Measurements from ENCODE around the gene DNAL4. TPM values are rescaled to one million over a fixed set of nuclear protein-coding genes. Genes with fewer than 3 reads are reported as not detected.
A peak's percentile ranks its signal among the peaks of the same experiment; 100 is the strongest.

DNAL4 gene
- total RNA-seq, 1 experiment from 2014 or later: 8.3 TPM

DNA sequence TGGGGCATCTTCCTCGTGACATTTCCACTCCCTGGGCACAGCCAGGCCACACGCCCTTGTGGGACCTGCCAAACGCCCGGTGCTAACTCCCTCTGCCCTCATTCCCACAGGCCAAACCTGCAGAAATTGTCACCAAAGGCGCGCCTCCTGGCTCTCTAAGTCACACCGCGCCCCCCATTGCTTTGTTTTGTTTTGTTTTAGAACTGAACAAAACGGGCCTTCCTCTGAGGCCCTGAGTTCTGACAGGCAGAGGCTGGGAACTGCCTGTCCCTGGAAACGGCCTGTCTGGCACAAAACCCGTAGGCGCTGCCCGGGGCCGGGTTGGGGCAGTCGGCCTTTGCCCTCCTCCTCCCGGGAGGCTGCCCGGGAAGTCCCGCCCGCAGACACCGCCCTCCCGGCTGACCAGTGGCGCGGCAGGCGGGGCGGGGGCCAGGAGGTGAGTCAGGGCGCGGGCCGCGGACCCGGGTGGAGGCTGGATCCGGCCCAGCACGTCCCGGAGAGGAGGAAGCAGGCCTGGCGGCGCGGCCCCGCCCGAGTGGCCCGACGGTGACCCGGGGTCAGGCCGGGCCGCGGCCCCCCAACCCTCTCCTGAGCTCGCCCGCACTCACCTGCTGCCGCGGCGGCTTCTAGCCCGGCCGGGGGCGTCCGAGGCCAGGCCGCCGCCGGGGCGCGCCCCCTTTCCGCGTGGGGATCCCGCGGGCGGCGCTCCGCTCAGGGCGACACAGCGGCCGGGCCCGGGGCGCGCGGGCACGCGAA, 38.6 kb downstream of the DNAL4 start:
- no peak overlapping the region for H3K18ac ChIP-seq (ENCODE audit: insufficient read length, low read depth, low read length)
- no peak overlapping the region for H3K27ac ChIP-seq (ENCODE audit: insufficient read length, low read depth, low read length)
- H3T11ph ChIP-seq (ENCODE audit: low read length): no peak overlapping the region
- H4K5ac ChIP-seq (ENCODE audit: insufficient read length, low read depth, low read length): no peak overlapping the region
- TF ChIP-seq, protein P1, sequence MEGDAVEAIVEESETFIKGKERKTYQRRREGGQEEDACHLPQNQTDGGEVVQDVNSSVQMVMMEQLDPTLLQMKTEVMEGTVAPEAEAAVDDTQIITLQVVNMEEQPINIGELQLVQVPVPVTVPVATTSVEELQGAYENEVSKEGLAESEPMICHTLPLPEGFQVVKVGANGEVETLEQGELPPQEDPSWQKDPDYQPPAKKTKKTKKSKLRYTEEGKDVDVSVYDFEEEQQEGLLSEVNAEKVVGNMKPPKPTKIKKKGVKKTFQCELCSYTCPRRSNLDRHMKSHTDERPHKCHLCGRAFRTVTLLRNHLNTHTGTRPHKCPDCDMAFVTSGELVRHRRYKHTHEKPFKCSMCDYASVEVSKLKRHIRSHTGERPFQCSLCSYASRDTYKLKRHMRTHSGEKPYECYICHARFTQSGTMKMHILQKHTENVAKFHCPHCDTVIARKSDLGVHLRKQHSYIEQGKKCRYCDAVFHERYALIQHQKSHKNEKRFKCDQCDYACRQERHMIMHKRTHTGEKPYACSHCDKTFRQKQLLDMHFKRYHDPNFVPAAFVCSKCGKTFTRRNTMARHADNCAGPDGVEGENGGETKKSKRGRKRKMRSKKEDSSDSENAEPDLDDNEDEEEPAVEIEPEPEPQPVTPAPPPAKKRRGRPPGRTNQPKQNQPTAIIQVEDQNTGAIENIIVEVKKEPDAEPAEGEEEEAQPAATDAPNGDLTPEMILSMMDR (conservative IDR thresholded peaks at IDR 0.05): no peak
- no peaks in the 10 kb centered on the region for H3K9me3 ChIP-seq (ENCODE audit: control insufficient read depth, low read depth, low read length)
- peaks cover 5% of the 10 kb centered on the region for H3K27me3 Mint-ChIP-seq (ENCODE audit: low read depth)
- no peak overlapping the region for H3K23ac ChIP-seq (ENCODE audit: insufficient read length, low read depth, low read length)
- peak overlapping the region in 2 of 3 experiments; percentile 37 to 50; a peak in 2 of 7 replicates for H3K27ac Mint-ChIP-seq
- no peaks in the 10 kb centered on the region for H3K9me3 Mint-ChIP-seq
- peaks cover 26 to 28% of the 10 kb centered on the region in 2 experiments for H3K4me1 Mint-ChIP-seq
- DNase-seq: peak; percentile 64
- H2BK12ac ChIP-seq (ENCODE audit: insufficient read length, low read depth, low read length): no peak overlapping the region
- H3K36me3 Mint-ChIP-seq (ENCODE audit: insufficient read depth in 1 of 3, low read depth in 3 of 3): peaks cover 0 to 5% (median 1%) of the 10 kb centered on the region in 3 experiments; a peak in 3 of 7 replicates
- peak overlapping the region; percentile 57 for H3K4me2 ChIP-seq (ENCODE audit: insufficient read depth, insufficient read length, low read length)
- H3K4me3 Mint-ChIP-seq: peak overlapping the region; percentile 61 to 83
- WGBS (ENCODE audit: extremely low coverage, insufficient read length, low lambda C conversion rate): no CpG with 5 or more reads among the region's 74 CpGs
- no peaks in the 10 kb centered on the region for H3K79me1 ChIP-seq (ENCODE audit: insufficient read depth, low read depth, low read length, poor library complexity, severe bottlenecking)
- H3K4me1 ChIP-seq (ENCODE audit: insufficient read depth, low read length): peaks cover 5% of the 10 kb centered on the region; the same call in 1 of the 2 replicates
- peaks cover 9% of the 10 kb centered on the region for H3K23me2 ChIP-seq (ENCODE audit: insufficient read length, low read depth, low read length, poor library complexity, severe bottlenecking)
- no peak overlapping the region for H2AFZ ChIP-seq (ENCODE audit: low read length)
- H2BK5ac ChIP-seq (ENCODE audit: insufficient read length, low read length): no peak overlapping the region
- H4K91ac ChIP-seq (ENCODE audit: insufficient read length, low read depth, low read length): no peak overlapping the region
- H2BK15ac ChIP-seq (ENCODE audit: low read depth, low read length): no peak overlapping the region
- no peak overlapping the region for H2BK120ac ChIP-seq (ENCODE audit: low read depth, low read length, poor library complexity, severe bottlenecking)
- no peak overlapping the region for H3K9ac ChIP-seq (ENCODE audit: extremely low read depth, insufficient read length, low read length)
- H3K4ac ChIP-seq (ENCODE audit: low read depth, low read length): no peak overlapping the region
- H2BK20ac ChIP-seq (ENCODE audit: low read depth, low read length, poor library complexity, severe bottlenecking): no peak overlapping the region
- H4K8ac ChIP-seq (replicated peaks; ENCODE audit: insufficient read length, low read depth, low read length): no peak overlapping the region
- H3K27me3 ChIP-seq (ENCODE audit: insufficient read depth, low read length): no peaks in the 10 kb centered on the region; the same call in 1 of the 2 replicates
- H4K20me1 ChIP-seq (ENCODE audit: control insufficient read depth, insufficient read depth, insufficient read length): no peaks in the 10 kb centered on the region
- H2AK5ac ChIP-seq (ENCODE audit: insufficient read length, low read length): no peak overlapping the region
- no peaks in the 10 kb centered on the region for H3K79me2 ChIP-seq (ENCODE audit: insufficient read depth, low read length)
- no peak overlapping the region for H3K56ac ChIP-seq (ENCODE audit: insufficient read length, low read depth, low read length)
- no peak overlapping the region for H3K14ac ChIP-seq (ENCODE audit: insufficient read depth, low read length)
